ENCODE results near the gene SYTL3.

SYTL3 gene

DNA sequence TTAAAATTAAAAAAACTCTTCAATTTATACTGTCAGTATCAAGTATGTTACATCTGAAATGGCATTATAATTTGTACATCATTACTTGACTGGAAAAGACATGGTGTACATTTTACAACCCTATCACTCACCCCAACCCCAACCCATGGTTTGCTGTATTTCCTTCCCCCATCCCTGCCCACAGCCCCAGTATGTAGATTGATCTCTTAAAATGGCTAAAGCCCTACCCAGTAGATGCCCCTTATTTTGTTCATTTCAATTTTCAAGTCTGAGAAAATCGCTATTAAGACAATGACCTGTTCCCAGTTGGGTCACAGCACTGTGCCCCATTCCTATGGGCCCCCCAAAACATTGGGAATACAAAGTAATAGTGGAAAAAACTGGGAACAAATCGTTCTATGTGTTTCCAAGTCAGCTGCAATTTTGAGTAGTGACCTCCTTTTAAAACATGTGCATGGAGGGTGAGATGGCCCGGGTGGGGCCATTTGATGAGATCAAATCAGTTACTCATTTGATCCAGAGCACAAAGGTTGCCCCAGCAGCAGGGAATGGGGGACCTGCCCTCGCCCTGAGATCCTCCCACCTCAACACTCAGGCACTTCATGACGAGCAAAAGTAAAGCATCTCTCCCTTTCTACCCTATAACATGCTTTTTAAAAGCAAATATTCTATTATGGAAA lies 156.0 kb downstream of the SYTL3 start:
- TF ChIP-seq, protein P1, sequence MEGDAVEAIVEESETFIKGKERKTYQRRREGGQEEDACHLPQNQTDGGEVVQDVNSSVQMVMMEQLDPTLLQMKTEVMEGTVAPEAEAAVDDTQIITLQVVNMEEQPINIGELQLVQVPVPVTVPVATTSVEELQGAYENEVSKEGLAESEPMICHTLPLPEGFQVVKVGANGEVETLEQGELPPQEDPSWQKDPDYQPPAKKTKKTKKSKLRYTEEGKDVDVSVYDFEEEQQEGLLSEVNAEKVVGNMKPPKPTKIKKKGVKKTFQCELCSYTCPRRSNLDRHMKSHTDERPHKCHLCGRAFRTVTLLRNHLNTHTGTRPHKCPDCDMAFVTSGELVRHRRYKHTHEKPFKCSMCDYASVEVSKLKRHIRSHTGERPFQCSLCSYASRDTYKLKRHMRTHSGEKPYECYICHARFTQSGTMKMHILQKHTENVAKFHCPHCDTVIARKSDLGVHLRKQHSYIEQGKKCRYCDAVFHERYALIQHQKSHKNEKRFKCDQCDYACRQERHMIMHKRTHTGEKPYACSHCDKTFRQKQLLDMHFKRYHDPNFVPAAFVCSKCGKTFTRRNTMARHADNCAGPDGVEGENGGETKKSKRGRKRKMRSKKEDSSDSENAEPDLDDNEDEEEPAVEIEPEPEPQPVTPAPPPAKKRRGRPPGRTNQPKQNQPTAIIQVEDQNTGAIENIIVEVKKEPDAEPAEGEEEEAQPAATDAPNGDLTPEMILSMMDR (conservative IDR thresholded peaks at IDR 0.05): no peak
- peak overlapping the region; percentile 91 for H3K27ac ChIP-seq

DNA sequence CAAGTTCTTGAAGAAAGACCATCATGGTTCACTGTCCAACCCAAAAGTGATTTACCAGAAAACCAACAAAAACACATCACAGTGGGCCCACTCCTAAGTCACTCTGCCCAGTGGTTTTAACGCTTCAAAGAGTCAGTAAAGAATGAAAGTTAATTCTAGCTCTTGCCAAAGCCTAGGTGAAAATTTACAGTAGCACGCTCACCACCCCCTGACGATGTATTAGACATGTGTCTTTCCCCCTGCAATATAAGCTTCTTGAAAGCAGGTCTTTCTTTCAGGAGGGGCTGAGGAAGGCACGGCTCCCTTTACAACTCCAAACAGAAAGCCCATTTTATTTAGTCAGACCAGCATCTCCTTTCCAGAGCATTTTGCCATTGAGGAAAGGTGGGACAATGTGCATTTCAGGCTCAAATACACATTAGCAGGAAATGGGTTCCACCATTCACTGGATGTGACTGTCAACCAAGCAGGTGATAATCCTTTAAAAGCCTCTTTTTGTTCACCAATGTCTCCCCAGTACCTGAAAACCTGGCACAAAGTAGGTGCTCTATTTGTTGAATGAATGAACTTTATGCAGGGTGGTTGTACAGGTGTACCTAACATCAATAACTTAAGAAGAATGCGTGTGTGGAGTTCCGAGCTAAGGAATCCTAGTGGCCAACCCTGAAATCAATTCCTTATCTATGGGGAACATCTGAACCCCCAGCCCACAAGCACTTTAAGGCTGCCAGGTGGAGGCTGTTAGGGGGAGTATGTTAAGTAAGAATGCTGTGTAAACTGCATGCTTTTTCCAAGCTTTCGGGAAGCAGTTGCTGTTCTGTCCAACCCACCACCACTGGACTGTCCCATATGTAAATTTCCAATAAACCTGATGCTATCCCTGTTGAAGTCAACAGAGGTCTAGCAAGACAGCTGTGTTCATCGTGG lies 157.9 kb downstream of the SYTL3 start:
- TF ChIP-seq, protein P1 (conservative IDR thresholded peaks at IDR 0.05): no peak
- H3K27ac ChIP-seq: peak overlapping the region; percentile 91

DNA sequence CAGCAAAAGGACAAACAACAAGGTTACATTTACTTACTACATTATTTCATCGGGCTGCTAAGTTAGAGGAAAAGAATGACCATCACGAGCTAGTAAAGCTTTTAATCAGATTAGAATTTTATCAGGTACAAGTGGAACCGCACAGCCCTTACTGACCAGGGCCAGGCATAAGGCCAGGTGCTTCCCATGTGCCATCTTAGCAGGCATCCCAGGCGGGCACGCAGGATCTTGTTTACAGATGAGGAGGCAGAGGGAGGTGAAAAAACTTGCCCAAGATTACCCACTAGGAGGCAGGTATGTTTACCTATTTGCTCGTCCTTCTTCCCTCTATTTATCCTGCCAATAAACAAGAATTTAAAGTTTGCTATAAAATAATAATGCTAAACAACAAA lies 158.6 kb downstream of the SYTL3 start:
- TF ChIP-seq, protein P1 (conservative IDR thresholded peaks at IDR 0.05): peak; percentile 65
- H3K27ac ChIP-seq: peak overlapping the region; percentile 91

- TF ChIP-seq, protein P1 (conservative IDR thresholded peaks at IDR 0.05): no peak
- H3K27ac ChIP-seq: peak overlapping the region; percentile 91
These were observed 159.3 kb downstream of the SYTL3 start for GRCh38 chr6:158808941-158809678.

GRCh38 chr6:158810155-158811095 lies 160.6 kb downstream of the SYTL3 start:
- TF ChIP-seq, protein P1 (conservative IDR thresholded peaks at IDR 0.05): no peak
- peak overlapping the region; percentile 91 for H3K27ac ChIP-seq

GRCh38 chr6:158812611-158813010 lies 162.8 kb downstream of the SYTL3 start:
- TF ChIP-seq, protein P1 (conservative IDR thresholded peaks at IDR 0.05): no peak
- peak overlapping the region; percentile 20; the same call in 1 of the 2 replicates for H3K27ac ChIP-seq
